Measurements from ENCODE around the gene LRRC37B.

Gene LRRC37B

DNA sequence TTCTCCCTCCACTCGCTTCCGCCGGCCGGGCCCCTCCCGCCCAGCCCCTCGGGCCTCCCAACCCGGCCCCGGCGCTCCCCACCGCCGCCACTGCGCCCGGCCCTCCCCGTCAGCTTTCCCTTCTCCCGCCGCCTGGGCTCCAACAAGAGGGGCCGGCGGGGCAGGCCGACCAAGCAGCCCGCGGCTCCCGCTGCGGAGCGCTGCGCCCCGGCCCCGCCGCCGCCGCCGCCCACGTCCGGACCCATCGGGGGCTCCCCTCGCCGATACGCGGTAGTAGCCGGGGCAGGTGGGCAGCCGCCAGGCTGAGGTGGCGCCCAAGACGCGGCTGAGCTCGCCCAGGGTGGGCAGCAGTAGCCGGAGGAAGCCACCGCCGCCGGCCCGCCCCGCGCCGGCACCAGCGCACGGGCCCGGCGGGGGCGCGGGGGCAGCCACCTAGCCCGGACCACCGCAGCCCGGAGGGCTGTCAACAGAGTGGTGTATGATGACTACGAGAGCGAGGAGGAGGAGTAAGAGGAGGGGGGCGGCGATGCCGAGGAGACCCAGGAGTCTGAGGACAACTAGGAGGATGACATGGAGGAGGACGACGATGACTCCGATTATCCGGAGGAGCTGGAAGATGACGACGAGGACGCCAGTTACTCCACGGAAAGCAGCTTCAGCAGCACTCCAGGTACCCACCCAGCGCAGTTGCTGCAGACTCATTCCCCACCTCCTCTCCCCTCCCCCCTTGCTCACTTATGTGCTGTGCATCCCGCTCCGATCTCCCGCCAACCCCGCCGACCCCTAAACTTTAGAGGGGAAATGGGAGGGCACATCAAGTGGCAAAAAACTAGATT, 498 bp downstream of the LRRC37B start (continued):
- TF ChIP-seq, protein P1, sequence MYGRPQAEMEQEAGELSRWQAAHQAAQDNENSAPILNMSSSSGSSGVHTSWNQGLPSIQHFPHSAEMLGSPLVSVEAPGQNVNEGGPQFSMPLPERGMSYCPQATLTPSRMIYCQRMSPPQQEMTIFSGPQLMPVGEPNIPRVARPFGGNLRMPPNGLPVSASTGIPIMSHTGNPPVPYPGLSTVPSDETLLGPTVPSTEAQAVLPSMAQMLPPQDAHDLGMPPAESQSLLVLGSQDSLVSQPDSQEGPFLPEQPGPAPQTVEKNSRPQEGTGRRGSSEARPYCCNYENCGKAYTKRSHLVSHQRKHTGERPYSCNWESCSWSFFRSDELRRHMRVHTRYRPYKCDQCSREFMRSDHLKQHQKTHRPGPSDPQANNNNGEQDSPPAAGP (tag by site-specific recombination; IDR thresholded peaks at IDR 0.05) = peak; percentile 52
- TF ChIP-seq, protein P2, sequence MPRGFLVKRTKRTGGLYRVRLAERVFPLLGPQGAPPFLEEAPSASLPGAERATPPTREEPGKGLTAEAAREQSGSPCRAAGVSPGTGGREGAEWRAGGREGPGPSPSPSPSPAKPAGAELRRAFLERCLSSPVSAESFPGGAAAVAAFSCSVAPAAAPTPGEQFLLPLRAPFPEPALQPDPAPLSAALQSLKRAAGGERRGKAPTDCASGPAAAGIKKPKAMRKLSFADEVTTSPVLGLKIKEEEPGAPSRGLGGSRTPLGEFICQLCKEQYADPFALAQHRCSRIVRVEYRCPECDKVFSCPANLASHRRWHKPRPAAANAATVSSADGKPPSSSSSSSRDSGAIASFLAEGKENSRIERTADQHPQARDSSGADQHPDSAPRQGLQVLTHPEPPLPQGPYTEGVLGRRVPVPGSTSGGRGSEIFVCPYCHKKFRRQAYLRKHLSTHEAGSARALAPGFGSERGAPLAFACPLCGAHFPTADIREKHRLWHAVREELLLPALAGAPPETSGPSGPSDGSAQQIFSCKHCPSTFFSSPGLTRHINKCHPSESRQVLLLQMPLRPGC (tag by site-specific recombination; IDR thresholded peaks at IDR 0.05) = no peak; the same call in 1 of the 2 replicates
- TF ChIP-seq ZNF175 (tag by site-specific recombination; IDR thresholded peaks at IDR 0.05) = no peak
- no peak for TF ChIP-seq ZNF48 (tag by site-specific recombination; IDR thresholded peaks at IDR 0.05)
- peak; percentile 37 for TF ChIP-seq SP2 (tag by site-specific recombination; IDR thresholded peaks at IDR 0.05)
- no peak for TF ChIP-seq GLI2 (tag by site-specific recombination; IDR thresholded peaks at IDR 0.05; ENCODE audit: borderline replicate concordance, low read depth)
- TF ChIP-seq ZNF24 (tag by site-specific recombination; IDR thresholded peaks at IDR 0.05) = 0 out of 2 replicates have a peak, but pooled peaks have one; percentile 63
- no peak for TF ChIP-seq ZNF274 (IDR thresholded peaks at IDR 0.05; ENCODE audit: low read length)
- no peak for TF ChIP-seq ZNF274 (tag by site-specific recombination; IDR thresholded peaks at IDR 0.05; ENCODE audit: borderline replicate concordance)
- no peak for TF ChIP-seq ZNF658 (tag by site-specific recombination; IDR thresholded peaks at IDR 0.05)
- TF ChIP-seq, protein P3, sequence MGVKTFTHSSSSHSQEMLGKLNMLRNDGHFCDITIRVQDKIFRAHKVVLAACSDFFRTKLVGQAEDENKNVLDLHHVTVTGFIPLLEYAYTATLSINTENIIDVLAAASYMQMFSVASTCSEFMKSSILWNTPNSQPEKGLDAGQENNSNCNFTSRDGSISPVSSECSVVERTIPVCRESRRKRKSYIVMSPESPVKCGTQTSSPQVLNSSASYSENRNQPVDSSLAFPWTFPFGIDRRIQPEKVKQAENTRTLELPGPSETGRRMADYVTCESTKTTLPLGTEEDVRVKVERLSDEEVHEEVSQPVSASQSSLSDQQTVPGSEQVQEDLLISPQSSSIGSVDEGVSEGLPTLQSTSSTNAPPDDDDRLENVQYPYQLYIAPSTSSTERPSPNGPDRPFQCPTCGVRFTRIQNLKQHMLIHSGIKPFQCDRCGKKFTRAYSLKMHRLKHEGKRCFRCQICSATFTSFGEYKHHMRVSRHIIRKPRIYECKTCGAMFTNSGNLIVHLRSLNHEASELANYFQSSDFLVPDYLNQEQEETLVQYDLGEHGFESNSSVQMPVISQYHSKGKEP (tag by site-specific recombination; IDR thresholded peaks at IDR 0.05) = no peak
- TF ChIP-seq, protein P4, sequence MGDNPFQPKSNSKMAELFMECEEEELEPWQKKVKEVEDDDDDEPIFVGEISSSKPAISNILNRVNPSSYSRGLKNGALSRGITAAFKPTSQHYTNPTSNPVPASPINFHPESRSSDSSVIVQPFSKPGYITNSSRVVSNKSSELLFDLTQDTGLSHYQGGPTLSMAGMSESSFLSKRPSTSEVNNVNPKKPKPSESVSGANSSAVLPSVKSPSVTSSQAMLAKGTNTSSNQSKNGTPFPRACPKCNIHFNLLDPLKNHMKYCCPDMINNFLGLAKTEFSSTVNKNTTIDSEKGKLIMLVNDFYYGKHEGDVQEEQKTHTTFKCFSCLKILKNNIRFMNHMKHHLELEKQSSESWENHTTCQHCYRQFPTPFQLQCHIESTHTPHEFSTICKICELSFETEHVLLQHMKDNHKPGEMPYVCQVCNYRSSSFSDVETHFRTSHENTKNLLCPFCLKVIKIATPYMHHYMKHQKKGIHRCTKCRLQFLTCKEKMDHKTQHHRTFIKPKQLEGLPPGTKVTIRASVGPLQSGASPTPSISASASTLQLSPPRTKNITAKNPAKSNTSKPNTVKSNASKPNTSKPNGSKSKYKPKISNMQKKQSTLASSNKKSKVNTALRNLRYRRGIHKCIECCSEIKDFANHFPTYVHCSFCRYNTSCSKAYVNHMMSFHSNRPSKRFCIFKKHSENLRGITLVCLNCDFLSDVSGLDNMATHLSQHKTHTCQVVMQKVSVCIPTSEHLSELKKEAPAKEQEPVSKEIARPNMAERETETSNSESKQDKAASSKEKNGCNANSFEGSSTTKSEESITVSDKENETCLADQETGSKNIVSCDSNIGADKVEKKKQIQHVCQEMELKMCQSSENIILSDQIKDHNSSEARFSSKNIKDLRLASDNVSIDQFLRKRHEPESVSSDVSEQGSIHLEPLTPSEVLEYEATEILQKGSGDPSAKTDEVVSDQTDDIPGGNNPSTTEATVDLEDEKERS (tag by site-specific recombination; IDR thresholded peaks at IDR 0.05) = no peak
- peak; percentile 66 for TF ChIP-seq ZNF366 (tag by site-specific recombination; conservative IDR thresholded peaks at IDR 0.05)
- TF ChIP-seq ZIC2 (tag by site-specific recombination; IDR thresholded peaks at IDR 0.05) = peak; percentile 19; the same call in 1 of the 2 replicates
- 0 out of 2 replicates have a peak, but pooled peaks have one; percentile 49 for TF ChIP-seq ZFP37 (tag by site-specific recombination; IDR thresholded peaks at IDR 0.05)
- TF ChIP-seq ZNF830 (tag by site-specific recombination; IDR thresholded peaks at IDR 0.05; ENCODE audit: low read depth) = no peak
- peak; percentile 58; the same call in 1 of the 2 replicates for TF ChIP-seq KLF8 (tag by site-specific recombination; IDR thresholded peaks at IDR 0.05)
- no peak for TF ChIP-seq ZNF561 (tag by site-specific recombination; IDR thresholded peaks at IDR 0.05; ENCODE audit: borderline replicate concordance)
- TF ChIP-seq, protein P5, sequence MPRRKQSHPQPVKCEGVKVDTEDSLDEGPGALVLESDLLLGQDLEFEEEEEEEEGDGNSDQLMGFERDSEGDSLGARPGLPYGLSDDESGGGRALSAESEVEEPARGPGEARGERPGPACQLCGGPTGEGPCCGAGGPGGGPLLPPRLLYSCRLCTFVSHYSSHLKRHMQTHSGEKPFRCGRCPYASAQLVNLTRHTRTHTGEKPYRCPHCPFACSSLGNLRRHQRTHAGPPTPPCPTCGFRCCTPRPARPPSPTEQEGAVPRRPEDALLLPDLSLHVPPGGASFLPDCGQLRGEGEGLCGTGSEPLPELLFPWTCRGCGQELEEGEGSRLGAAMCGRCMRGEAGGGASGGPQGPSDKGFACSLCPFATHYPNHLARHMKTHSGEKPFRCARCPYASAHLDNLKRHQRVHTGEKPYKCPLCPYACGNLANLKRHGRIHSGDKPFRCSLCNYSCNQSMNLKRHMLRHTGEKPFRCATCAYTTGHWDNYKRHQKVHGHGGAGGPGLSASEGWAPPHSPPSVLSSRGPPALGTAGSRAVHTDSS (tag by site-specific recombination; IDR thresholded peaks at IDR 0.05) = peak; percentile 48; the same call in 1 of the 2 replicates
- TF ChIP-seq RBAK (tag by site-specific recombination; IDR thresholded peaks at IDR 0.05) = no peak
- TF ChIP-seq, protein P6, sequence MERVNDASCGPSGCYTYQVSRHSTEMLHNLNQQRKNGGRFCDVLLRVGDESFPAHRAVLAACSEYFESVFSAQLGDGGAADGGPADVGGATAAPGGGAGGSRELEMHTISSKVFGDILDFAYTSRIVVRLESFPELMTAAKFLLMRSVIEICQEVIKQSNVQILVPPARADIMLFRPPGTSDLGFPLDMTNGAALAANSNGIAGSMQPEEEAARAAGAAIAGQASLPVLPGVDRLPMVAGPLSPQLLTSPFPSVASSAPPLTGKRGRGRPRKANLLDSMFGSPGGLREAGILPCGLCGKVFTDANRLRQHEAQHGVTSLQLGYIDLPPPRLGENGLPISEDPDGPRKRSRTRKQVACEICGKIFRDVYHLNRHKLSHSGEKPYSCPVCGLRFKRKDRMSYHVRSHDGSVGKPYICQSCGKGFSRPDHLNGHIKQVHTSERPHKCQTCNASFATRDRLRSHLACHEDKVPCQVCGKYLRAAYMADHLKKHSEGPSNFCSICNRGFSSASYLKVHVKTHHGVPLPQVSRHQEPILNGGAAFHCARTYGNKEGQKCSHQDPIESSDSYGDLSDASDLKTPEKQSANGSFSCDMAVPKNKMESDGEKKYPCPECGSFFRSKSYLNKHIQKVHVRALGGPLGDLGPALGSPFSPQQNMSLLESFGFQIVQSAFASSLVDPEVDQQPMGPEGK (tag by site-specific recombination; IDR thresholded peaks at IDR 0.05) = peak; percentile 80
- TF ChIP-seq, protein P7, sequence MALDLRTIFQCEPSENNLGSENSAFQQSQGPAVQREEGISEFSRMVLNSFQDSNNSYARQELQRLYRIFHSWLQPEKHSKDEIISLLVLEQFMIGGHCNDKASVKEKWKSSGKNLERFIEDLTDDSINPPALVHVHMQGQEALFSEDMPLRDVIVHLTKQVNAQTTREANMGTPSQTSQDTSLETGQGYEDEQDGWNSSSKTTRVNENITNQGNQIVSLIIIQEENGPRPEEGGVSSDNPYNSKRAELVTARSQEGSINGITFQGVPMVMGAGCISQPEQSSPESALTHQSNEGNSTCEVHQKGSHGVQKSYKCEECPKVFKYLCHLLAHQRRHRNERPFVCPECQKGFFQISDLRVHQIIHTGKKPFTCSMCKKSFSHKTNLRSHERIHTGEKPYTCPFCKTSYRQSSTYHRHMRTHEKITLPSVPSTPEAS (tag by site-specific recombination; IDR thresholded peaks at IDR 0.05) = peak; percentile 26; the same call in 1 of the 2 replicates
- TF ChIP-seq, protein P8, sequence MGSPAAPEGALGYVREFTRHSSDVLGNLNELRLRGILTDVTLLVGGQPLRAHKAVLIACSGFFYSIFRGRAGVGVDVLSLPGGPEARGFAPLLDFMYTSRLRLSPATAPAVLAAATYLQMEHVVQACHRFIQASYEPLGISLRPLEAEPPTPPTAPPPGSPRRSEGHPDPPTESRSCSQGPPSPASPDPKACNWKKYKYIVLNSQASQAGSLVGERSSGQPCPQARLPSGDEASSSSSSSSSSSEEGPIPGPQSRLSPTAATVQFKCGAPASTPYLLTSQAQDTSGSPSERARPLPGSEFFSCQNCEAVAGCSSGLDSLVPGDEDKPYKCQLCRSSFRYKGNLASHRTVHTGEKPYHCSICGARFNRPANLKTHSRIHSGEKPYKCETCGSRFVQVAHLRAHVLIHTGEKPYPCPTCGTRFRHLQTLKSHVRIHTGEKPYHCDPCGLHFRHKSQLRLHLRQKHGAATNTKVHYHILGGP (tag by site-specific recombination; IDR thresholded peaks at IDR 0.05) = no peak
- TF ChIP-seq ZNF473 (tag by site-specific recombination; IDR thresholded peaks at IDR 0.05) = no peak
